ENCODE data around the gene ADAM21. TPM values are rescaled to one million over a fixed set of nuclear protein-coding genes. Genes with fewer than 3 reads are reported as not detected.
"Not testable (repeated sequence)": the region's sequence is repeated elsewhere in the genome, so short reads cannot be mapped to it uniquely, and the experiment has no call there.

Gene ADAM21
- total RNA-seq, 1 experiment from 2014 or later, result 0.17 TPM

DNA sequence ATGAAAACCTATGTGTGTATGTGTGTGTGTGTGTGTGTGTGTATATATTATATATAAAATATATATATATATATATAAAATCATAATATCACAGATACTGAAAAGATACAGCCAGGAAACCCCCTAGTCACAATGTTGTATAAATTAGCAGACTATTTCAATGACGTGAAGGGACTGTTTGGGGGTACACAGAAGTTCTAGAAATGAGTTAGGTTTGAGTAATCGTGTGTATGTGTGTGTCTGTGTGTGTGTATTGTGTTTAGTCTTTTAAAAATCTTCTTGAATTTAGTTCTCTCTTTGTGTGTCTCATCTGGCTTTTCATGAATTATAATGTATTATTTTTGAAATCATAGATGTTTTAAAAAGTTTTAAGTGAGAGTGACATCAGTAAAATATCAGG, 21.9 kb downstream of the ADAM21 start:
- Mint-ChIP-seq H3K4me1 (ENCODE audit: low read depth, unreplicated experiment) (no peaks in the 10 kb centered on the region), H3K27ac (ENCODE audit: unreplicated experiment) (no peak overlapping the region), H3K4me3 (ENCODE audit: low read depth, unreplicated experiment) (no peak overlapping the region), H3K9me3 (ENCODE audit: low read depth, unreplicated experiment) (peaks cover 2% of the 10 kb centered on the region), H3K27me3 (ENCODE audit: unreplicated experiment) (no peaks in the 10 kb centered on the region), H3K36me3 (ENCODE audit: insufficient read depth, unreplicated experiment) (no peaks in the 10 kb centered on the region)
- no TSS peak for BruUV-seq (replicated peaks)
- DNase-seq, result no peak
- CTCF ChIA-PET, result no interaction called here
- TF ChIP-seq, protein P1, sequence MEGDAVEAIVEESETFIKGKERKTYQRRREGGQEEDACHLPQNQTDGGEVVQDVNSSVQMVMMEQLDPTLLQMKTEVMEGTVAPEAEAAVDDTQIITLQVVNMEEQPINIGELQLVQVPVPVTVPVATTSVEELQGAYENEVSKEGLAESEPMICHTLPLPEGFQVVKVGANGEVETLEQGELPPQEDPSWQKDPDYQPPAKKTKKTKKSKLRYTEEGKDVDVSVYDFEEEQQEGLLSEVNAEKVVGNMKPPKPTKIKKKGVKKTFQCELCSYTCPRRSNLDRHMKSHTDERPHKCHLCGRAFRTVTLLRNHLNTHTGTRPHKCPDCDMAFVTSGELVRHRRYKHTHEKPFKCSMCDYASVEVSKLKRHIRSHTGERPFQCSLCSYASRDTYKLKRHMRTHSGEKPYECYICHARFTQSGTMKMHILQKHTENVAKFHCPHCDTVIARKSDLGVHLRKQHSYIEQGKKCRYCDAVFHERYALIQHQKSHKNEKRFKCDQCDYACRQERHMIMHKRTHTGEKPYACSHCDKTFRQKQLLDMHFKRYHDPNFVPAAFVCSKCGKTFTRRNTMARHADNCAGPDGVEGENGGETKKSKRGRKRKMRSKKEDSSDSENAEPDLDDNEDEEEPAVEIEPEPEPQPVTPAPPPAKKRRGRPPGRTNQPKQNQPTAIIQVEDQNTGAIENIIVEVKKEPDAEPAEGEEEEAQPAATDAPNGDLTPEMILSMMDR (IDR thresholded peaks at IDR 0.05; ENCODE audit: unreplicated experiment), result no peak
- intact Hi-C loops (cut with micrococcal nuclease; ENCODE audit: unreplicated experiment), result no loop called here

DNA sequence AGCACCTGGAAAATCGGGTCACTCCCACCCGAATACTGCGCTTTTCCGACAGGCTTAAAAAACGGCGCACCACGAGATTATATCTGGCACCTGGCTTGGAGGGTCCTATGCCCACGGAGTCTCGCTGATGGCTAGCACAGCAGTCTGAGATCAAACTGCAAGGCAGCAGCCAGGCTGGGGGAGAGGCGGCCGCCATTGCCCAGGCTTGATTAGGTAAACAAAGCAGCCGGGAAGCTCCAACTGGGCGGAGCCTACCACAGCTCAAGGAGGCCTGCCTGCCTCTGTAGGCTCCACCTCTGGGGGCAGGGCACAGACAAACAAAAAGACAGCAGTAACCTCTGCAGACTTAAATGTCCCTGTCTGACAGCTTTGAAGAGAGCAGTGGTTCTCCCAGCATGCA, 23.5 kb downstream of the ADAM21 start:
- H3K27me3 Mint-ChIP-seq (ENCODE audit: unreplicated experiment); H3K4me1 Mint-ChIP-seq (ENCODE audit: low read depth, unreplicated experiment); H3K36me3 Mint-ChIP-seq (ENCODE audit: insufficient read depth, unreplicated experiment); BruUV-seq (replicated peaks); H3K9me3 Mint-ChIP-seq (ENCODE audit: low read depth, unreplicated experiment); H3K27ac Mint-ChIP-seq (ENCODE audit: unreplicated experiment); H3K4me3 Mint-ChIP-seq (ENCODE audit: low read depth, unreplicated experiment); intact Hi-C loops (cut with micrococcal nuclease; ENCODE audit: unreplicated experiment); CTCF ChIA-PET; DNase-seq: not testable (repeated sequence)

DNA sequence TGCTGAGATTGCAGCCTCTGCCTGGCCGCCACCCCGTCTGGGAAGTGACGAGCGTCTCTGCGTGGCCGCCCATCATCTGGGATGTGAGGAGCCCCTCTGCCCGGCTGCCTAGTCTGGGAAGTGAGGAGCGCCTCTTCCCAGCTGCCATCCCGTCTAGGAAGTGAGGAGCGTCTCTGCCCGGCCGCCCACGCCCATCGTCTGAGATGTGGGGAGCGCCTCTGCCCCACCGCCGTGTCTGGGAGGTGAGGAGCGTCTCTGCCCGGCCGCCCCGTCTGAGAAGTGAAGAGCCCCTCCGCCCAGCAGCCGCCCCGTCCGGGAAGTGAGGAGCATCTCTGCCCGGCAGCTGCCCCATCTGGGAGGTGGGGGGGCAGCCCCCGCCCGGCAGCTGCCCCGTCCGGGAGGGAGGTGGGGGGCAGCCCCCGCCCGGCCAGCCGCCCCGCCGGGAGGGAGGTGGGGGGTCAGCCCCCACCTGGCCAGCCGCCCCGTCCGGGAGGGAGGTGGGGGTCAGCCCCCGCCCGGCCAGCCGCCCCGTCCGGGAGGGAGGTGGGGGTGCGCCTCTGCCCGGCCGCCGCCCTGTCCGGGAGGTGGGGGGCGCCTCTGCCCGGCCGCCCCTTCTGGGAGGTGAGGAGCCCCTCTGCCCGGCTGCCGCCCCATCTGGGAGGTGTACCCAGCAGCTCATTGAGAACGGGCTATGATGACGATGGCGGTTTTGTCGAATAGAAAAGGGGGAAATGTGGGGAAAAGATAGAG, 25.6 kb downstream of the ADAM21 start:
- H3K27ac Mint-ChIP-seq (ENCODE audit: unreplicated experiment); CTCF ChIA-PET; intact Hi-C loops (cut with micrococcal nuclease; ENCODE audit: unreplicated experiment); H3K27me3 Mint-ChIP-seq (ENCODE audit: unreplicated experiment); H3K36me3 Mint-ChIP-seq (ENCODE audit: insufficient read depth, unreplicated experiment); H3K4me3 Mint-ChIP-seq (ENCODE audit: low read depth, unreplicated experiment); H3K4me1 Mint-ChIP-seq (ENCODE audit: low read depth, unreplicated experiment); DNase-seq; BruUV-seq (replicated peaks); H3K9me3 Mint-ChIP-seq (ENCODE audit: low read depth, unreplicated experiment): not testable (repeated sequence)

DNA sequence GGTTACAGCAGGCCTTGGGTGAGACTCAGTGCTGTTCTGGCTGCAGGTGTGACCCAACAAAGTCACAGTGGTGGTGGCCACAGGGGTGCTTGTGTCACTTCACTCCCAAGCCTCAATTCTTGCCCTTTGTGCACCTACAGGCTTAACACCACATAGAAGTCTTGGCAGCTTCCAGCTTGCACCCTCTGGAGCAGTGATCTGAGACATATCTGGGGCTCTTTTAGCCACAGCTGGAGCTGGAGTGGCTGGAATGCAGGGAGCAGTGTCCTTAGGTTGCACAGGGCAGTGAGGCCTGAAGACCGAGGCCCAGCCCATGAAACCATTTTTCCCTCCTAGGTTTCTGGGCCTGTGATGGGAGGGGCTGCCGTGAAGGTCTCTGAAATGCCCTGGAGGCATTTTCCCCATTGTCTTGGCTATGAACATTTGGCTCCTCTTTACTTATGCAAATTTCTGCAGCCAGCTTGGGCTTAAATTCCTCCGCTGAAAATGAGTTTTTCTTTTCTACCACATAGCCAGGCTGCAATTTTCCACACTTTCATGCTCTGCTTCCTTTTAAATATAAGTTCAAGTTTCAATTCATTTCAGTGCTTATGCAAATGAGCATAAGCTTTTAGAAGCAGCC, 37.7 kb downstream of the ADAM21 start:
- intact Hi-C loops (cut with micrococcal nuclease; ENCODE audit: unreplicated experiment), result no loop called here

DNA sequence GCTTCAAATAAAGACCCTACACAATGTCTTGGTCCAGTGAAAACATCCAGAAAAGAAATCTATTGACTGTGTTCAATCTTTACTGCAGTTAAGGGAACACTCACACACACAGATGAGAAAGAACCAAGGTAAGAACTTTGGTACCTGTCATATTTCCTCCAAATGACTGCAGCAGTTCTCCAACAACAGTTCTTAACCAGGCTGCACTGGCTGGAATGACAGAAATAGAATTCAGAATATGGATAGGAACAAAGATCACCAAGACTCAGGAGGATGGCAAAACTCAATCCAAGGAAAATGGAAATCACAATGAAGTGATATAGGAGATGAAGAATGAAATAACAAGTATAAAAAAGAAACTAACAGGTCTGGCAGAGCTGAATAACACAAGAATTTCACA, 46.2 kb downstream of the ADAM21 start:
- Mint-ChIP-seq H3K27me3 (ENCODE audit: unreplicated experiment) (no peaks in the 10 kb centered on the region), H3K4me1 (ENCODE audit: low read depth, unreplicated experiment) (no peaks in the 10 kb centered on the region), H3K9me3 (ENCODE audit: low read depth, unreplicated experiment) (no peaks in the 10 kb centered on the region), H3K27ac (ENCODE audit: unreplicated experiment) (no peak overlapping the region), H3K4me3 (ENCODE audit: low read depth, unreplicated experiment) (no peak overlapping the region), H3K36me3 (ENCODE audit: insufficient read depth, unreplicated experiment) (no peaks in the 10 kb centered on the region)
- no TSS peak for BruUV-seq (replicated peaks)
- DNase-seq, result no peak
- intact Hi-C loops (cut with micrococcal nuclease; ENCODE audit: unreplicated experiment), result no loop called here
- TF ChIP-seq, protein P1 (IDR thresholded peaks at IDR 0.05; ENCODE audit: unreplicated experiment), result no peak
- CTCF ChIA-PET, result no interaction called here

More for the DNA sequence above, 37.7 kb downstream of the ADAM21 start:
- no TSS peak for BruUV-seq (replicated peaks)
- CTCF ChIA-PET, result no interaction called here
- TF ChIP-seq, protein P1 (IDR thresholded peaks at IDR 0.05; ENCODE audit: unreplicated experiment), result no peak
- no peak for DNase-seq
- Mint-ChIP-seq H3K4me3 (ENCODE audit: low read depth, unreplicated experiment) (no peak overlapping the region), H3K27me3 (ENCODE audit: unreplicated experiment) (no peaks in the 10 kb centered on the region), H3K9me3 (ENCODE audit: low read depth, unreplicated experiment) (peaks cover 2% of the 10 kb centered on the region), H3K27ac (ENCODE audit: unreplicated experiment) (no peak overlapping the region), H3K4me1 (ENCODE audit: low read depth, unreplicated experiment) (no peaks in the 10 kb centered on the region), H3K36me3 (ENCODE audit: insufficient read depth, unreplicated experiment) (no peaks in the 10 kb centered on the region)

Other genes starting within 250 kb of the ADAM21 start
- gene COX16, start 92.5 kb upstream of the ADAM21 start, total RNA-seq (2022), result 56.1 and 56.6 TPM in 2 replicates
- gene SYNJ2BP, start 35.1 kb upstream of the ADAM21 start, total RNA-seq (2022), result 24.8 and 25.6 TPM in 2 replicates
- 1.3 and 1.8 TPM in 2 replicates for gene ADAM20, start 82.8 kb downstream of the ADAM21 start, total RNA-seq (2022)
- 38.3 and 45.4 TPM in 2 replicates for gene MED6, start 148.5 kb downstream of the ADAM21 start, total RNA-seq (2022)
- gene TTC9, start 189.7 kb downstream of the ADAM21 start, total RNA-seq (2022), result 9.8 and 11.0 TPM in 2 replicates